DND-41 (cell line): ENCODE data around the gene LIX1.
"Not testable (repeated sequence)": the region's sequence is repeated elsewhere in the genome, so short reads cannot be mapped to it uniquely, and the experiment has no call there.

Experiments used
- ATAC-seq: fragments of 200-7000 bp; cut with Tn5 transposase; 3 replicates; pipeline ENCODE4 v1.9.1; 2021; ENCODE audit warnings: low read depth; ENCODE audit not compliant: insufficient read depth
- DNase-seq: peaks from one replicate; pipeline ENCODE4 v3.0.0-alpha.2; 2020
- H2AFZ ChIP-seq: 2 replicates; pipeline ENCODE4 v1.6.0; 2012; ENCODE audit warnings: low read depth, low read length
- H3K27ac ChIP-seq: 2 replicates; pipeline ENCODE4 v1.5.1; 2012; ENCODE audit warnings: low read length, inconsistent platforms
- H3K27me3 ChIP-seq: fragments of 200-600 bp; sonication (generic); 2 replicates; pipeline ENCODE4 v1.6.0; 2012; ENCODE audit warnings: low read length, mild to moderate bottlenecking, inconsistent platforms; ENCODE audit not compliant: insufficient read depth, poor library complexity
- H3K36me3 ChIP-seq: 2 replicates; pipeline ENCODE4 v1.5.1; 2012; ENCODE audit warnings: low read length, inconsistent platforms; ENCODE audit not compliant: insufficient read depth
- H3K4me1 ChIP-seq: 2 replicates; pipeline ENCODE4 v1.5.1; 2012; ENCODE audit warnings: mild to moderate bottlenecking, low read length; ENCODE audit not compliant: insufficient read depth
- H3K4me2 ChIP-seq: 2 replicates; pipeline ENCODE4 v1.6.0; 2012; ENCODE audit warnings: mild to moderate bottlenecking, moderate library complexity, low read length, inconsistent platforms; ENCODE audit not compliant: insufficient read depth
- H3K4me3 ChIP-seq, 2 experiments: fragments of 200-600 bp in 1 of 2; shearing (Covaris generic) in 1 of 2; 2 replicates each; pipeline ENCODE4 v1.5.1; 2012 to 2016; ENCODE audit warnings: inconsistent platforms in 2 of 2, low read length in 2 of 2, mild to moderate bottlenecking in 2 of 2, low read depth in 1 of 2, moderate library complexity in 1 of 2
- H3K79me2 ChIP-seq: 2 replicates; pipeline ENCODE4 v1.6.0; 2012; ENCODE audit warnings: low read length, inconsistent platforms; ENCODE audit not compliant: insufficient read depth
- H3K9ac ChIP-seq: 2 replicates; pipeline ENCODE4 v1.6.0; 2012; ENCODE audit warnings: low read depth, mild to moderate bottlenecking, inconsistent platforms, low read length, moderate library complexity
- H3K9me3 ChIP-seq: 2 replicates; pipeline ENCODE4 v1.5.1; 2012; ENCODE audit warnings: low read length, moderate library complexity, mild to moderate bottlenecking, inconsistent platforms; ENCODE audit not compliant: insufficient read depth, severe bottlenecking
- H4K20me1 ChIP-seq: 2 replicates; pipeline ENCODE4 v1.6.0; 2012; ENCODE audit warnings: low read length; ENCODE audit not compliant: insufficient read depth
- CTCF ChIP-seq: IDR thresholded peaks from 2 replicates; pipeline ENCODE4 v1.5.1; 2012; ENCODE audit warnings: borderline replicate concordance, low read length, moderate library complexity, mild to moderate bottlenecking; ENCODE audit not compliant: poor library complexity, severe bottlenecking; ENCODE audit errors: extremely low read depth
- EZH2 ChIP-seq: IDR thresholded peaks from 3 replicates; pipeline ENCODE4 v1.6.1; 2012; ENCODE audit warnings: borderline replicate concordance, low read depth, mild to moderate bottlenecking, moderate library complexity, low read length, inconsistent platforms; ENCODE audit not compliant: severe bottlenecking

The LIX1 gene

GRCh38 chr5:97183100-97183929, 40.9 kb upstream of the LIX1 start, which contains the start of gene RIOK2:
Gene RIOK2 (minus strand): TSS chr5:97183247. CDS start chr5:97183191, 56 bp downstream.
- Histone ChIP-seq H3K9me3 (no peaks in the 10 kb centered on the region), H3K27me3 (no peaks in the 10 kb centered on the region), H3K36me3 (peaks cover 21% of the 10 kb centered on the region), H3K4me3 (peak within 1 kb of the TSS; percentile 94 to 97), H4K20me1 (peaks cover 21% of the 10 kb centered on the region; the same call in 1 of the 2 replicates), H3K9ac (peak within 1 kb of the TSS; percentile 89), H3K79me2 (peaks cover 59% of the 10 kb centered on the region), H2AFZ (peak within 1 kb of the TSS; percentile 98), H3K4me1 (peaks cover 49% of the 10 kb centered on the region), H3K27ac (peak within 1 kb of the TSS; percentile 99), H3K4me2 (peak within 1 kb of the TSS; percentile 77)
- TF ChIP-seq EZH2, result no peak
- TF ChIP-seq CTCF, result peak; percentile 1
- peak; percentile 97 for DNase-seq
- ATAC-seq, result peak; percentile 87

- DNase-seq, result no peak
Measured at GRCh38 chr5:97182571-97183099, 40.2 kb upstream of the LIX1 start.

DNA sequence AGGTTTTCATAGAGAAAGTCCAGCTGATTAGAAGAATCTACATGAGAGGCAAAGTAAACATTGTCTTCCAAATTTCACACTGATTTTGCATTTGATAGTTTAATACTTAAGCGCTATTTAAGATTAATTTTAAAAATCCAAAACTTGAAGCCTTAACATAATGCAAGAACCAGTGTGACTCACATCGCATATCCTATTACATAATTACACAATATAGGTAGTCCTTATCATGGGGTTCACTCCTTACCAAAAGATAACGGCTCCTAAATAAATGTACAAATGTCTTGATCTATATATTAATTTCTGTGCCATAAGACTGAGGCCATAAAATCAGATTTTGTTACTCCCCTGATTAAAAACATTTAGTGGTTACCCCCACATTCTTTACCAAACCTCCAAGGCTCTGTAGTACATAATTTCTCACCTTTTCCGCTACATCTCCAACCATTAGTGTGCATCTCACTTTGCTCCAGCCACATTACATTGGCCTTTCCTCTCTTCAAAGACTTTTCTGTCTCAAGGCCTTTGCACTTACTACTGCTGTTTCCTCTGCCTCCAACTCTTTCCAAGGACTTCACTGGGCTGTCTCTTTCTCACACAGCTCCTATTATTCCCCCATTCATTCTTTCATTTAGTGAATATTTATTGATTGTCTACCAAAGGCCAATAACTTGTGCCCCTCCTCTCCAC, 39.6 kb upstream of the LIX1 start:
- TF ChIP-seq EZH2, result no peak
- peak overlapping the region; percentile 89 for H3K9ac ChIP-seq
- H3K79me2 ChIP-seq, result peaks cover 64% of the 10 kb centered on the region
- peak overlapping the region; percentile 99 for H3K27ac ChIP-seq
- no peak overlapping the region for H2AFZ ChIP-seq
- H3K4me3 ChIP-seq, result peak overlapping the region; percentile 94 to 97
- peaks cover 21% of the 10 kb centered on the region; the same call in 1 of the 2 replicates for H4K20me1 ChIP-seq
- H3K4me1 ChIP-seq, result peaks cover 46% of the 10 kb centered on the region
- H3K9me3 ChIP-seq, result no peaks in the 10 kb centered on the region
- peaks cover 34% of the 10 kb centered on the region for H3K36me3 ChIP-seq
- ATAC-seq (no peak), DNase-seq (no peak)
- peak overlapping the region; percentile 77 for H3K4me2 ChIP-seq
- H3K27me3 ChIP-seq, result no peaks in the 10 kb centered on the region

More at GRCh38 chr5:97182571-97183099, 40.2 kb upstream of the LIX1 start:
- H3K4me1 ChIP-seq, result peaks cover 49% of the 10 kb centered on the region
- peak; percentile 6; the same call in 2 of the 3 replicates for ATAC-seq
- TF ChIP-seq EZH2 (no peak), CTCF (peak; percentile 3)
- H3K27me3 ChIP-seq, result no peaks in the 10 kb centered on the region
- peak overlapping the region; percentile 89 for H3K9ac ChIP-seq
- peak overlapping the region; percentile 99 for H3K27ac ChIP-seq
- peak overlapping the region; percentile 77 for H3K4me2 ChIP-seq
- H4K20me1 ChIP-seq, result peaks cover 21% of the 10 kb centered on the region; the same call in 1 of the 2 replicates
- H3K36me3 ChIP-seq, result peaks cover 28% of the 10 kb centered on the region
- peak overlapping the region; percentile 94 to 97 for H3K4me3 ChIP-seq
- peak overlapping the region; percentile 98 for H2AFZ ChIP-seq
- H3K79me2 ChIP-seq, result peaks cover 64% of the 10 kb centered on the region
- H3K9me3 ChIP-seq, result no peaks in the 10 kb centered on the region

DNA sequence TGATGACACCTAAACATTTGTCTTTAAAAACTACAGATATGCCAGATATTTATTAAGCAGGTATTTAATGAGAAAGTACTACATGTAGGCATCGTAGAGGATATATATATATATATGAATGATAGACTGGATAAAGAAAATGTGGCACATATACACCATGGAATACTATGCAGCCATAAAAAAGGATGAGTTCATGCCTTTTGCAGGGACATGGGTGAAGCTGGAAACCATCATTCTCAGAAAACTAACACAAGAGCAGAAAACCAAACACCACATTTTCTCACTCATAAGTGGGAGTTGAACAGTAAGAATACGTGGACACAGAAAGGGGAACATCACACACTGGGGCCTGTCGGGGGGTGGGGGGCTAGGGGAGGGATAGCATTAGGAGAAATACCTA, 37.0 kb upstream of the LIX1 start:
- H3K27ac ChIP-seq, H3K4me2 ChIP-seq, H2AFZ ChIP-seq, H3K9me3 ChIP-seq, H3K4me3 ChIP-seq, ATAC-seq, DNase-seq, H3K27me3 ChIP-seq, H3K9ac ChIP-seq: not testable (repeated sequence)
- Histone ChIP-seq H3K4me1 (peaks cover 32% of the 10 kb centered on the region), H4K20me1 (peaks cover 21% of the 10 kb centered on the region; the same call in 1 of the 2 replicates), H3K79me2 (peaks cover 65% of the 10 kb centered on the region), H3K36me3 (peaks cover 59% of the 10 kb centered on the region)
